H54 (cell line): ENCODE measurements around the gene WDR47.
"Not testable (repeated sequence)": the region's sequence is repeated elsewhere in the genome, so short reads cannot be mapped to it uniquely, and the experiment has no call there.

Experiments used
- DNase-seq: peaks from one replicate; pipeline ENCODE4 v3.0.0; 2011; ENCODE audit warnings: low spot score, mixed read lengths; ENCODE audit not compliant: insufficient read length
- FAIRE-seq: peaks from 3 replicates; lab custom pipeline; 2011; peaks lifted over from hg19 to GRCh38; lab: Jason Lieb, UNC
- POLR2A ChIP-seq: IDR thresholded peaks from 2 replicates; pipeline ENCODE4 v1.6.1; 2011; ENCODE audit warnings: low read depth, mild to moderate bottlenecking, low read length

The WDR47 gene

GRCh38 chr1:108963052-108963686, 78.7 kb downstream of the WDR47 start, which contains the start of gene CLCC1:
Gene CLCC1, minus strand, starts transcription at chr1:108963484. Its CDS starts 13,047 bp downstream, at chr1:108950437.
- peak; percentile 93 for DNase-seq
- peak; percentile 41 for FAIRE-seq
- peak; percentile 73 for TF ChIP-seq POLR2A

- no peak for FAIRE-seq
- TF ChIP-seq POLR2A = no peak
- DNase-seq = no peak
Measured at GRCh38 chr1:108962681-108963051, 79.2 kb downstream of the WDR47 start.

- no peak for TF ChIP-seq POLR2A
- DNase-seq (no peak), FAIRE-seq (no peak)
Measured at GRCh38 chr1:108961752-108962486, 80.0 kb downstream of the WDR47 start.

GRCh38 chr1:108961198-108961597, 80.7 kb downstream of the WDR47 start:
- DNase-seq (no peak), FAIRE-seq (no peak)
- TF ChIP-seq POLR2A = no peak

GRCh38 chr1:108960719-108961118, 81.2 kb downstream of the WDR47 start:
- FAIRE-seq (no peak), DNase-seq (no peak)
- no peak for TF ChIP-seq POLR2A

GRCh38 chr1:108957888-108958287, 84.0 kb downstream of the WDR47 start:
- no peak for TF ChIP-seq POLR2A
- FAIRE-seq = no peak

GRCh38 chr1:108955881-108956280, 86.0 kb downstream of the WDR47 start:
- no peak for FAIRE-seq
- TF ChIP-seq POLR2A = no peak
- DNase-seq = no peak

More at GRCh38 chr1:108957888-108958287, 84.0 kb downstream of the WDR47 start:
- DNase-seq = no peak

GRCh38 chr1:108955111-108955510, 86.8 kb downstream of the WDR47 start:
- TF ChIP-seq POLR2A = no peak
- DNase-seq (no peak), FAIRE-seq (no peak)

GRCh38 chr1:108953452-108953851, 88.5 kb downstream of the WDR47 start:
- FAIRE-seq (no peak), DNase-seq (no peak)
- TF ChIP-seq POLR2A = no peak

- TF ChIP-seq POLR2A = no peak
- no peak for FAIRE-seq
- DNase-seq = no peak
Measured at GRCh38 chr1:108951242-108951641, 90.7 kb downstream of the WDR47 start.

- TF ChIP-seq POLR2A = no peak
- no peak for DNase-seq
- no peak for FAIRE-seq
Measured at GRCh38 chr1:108949044-108949443, 92.9 kb downstream of the WDR47 start.

GRCh38 chr1:108947871-108948525, 93.9 kb downstream of the WDR47 start:
- no peak for DNase-seq
- no peak for TF ChIP-seq POLR2A
- FAIRE-seq = no peak

GRCh38 chr1:108936170-108936569, 105.7 kb downstream of the WDR47 start:
- no peak for TF ChIP-seq POLR2A
- no peak for DNase-seq
- no peak for FAIRE-seq

- DNase-seq (no peak), FAIRE-seq (no peak)
- TF ChIP-seq POLR2A = no peak
Measured at GRCh38 chr1:108933944-108934343, 108.0 kb downstream of the WDR47 start.

- DNase-seq, FAIRE-seq: not testable (repeated sequence)
Measured at GRCh38 chr1:108927565-108927964, 114.3 kb downstream of the WDR47 start.
